ENCODE results near the gene C2CD2.

Gene C2CD2

GRCh38 chr21:41836166-41837015 is 117.4 kb downstream of the C2CD2 start:
- DNase-seq, result no peak

GRCh38 chr21:41835711-41836154 is 118.1 kb downstream of the C2CD2 start:
- no peak for DNase-seq

All from DMS79 (cell line).